HG03066 (cell line): ENCODE data around the gene TPM3.
"Not testable (repeated sequence)": the region's sequence is repeated elsewhere in the genome, so short reads cannot be mapped to it uniquely, and the experiment has no call there.

Experiments used
- ATAC-seq: cut with Tn5 transposase; IDR thresholded peaks from one replicate; pipeline ENCODE4 v1.9.1; 2021; ENCODE audit warnings: low read depth; ENCODE audit not compliant: unreplicated experiment

The TPM3 gene

DNA sequence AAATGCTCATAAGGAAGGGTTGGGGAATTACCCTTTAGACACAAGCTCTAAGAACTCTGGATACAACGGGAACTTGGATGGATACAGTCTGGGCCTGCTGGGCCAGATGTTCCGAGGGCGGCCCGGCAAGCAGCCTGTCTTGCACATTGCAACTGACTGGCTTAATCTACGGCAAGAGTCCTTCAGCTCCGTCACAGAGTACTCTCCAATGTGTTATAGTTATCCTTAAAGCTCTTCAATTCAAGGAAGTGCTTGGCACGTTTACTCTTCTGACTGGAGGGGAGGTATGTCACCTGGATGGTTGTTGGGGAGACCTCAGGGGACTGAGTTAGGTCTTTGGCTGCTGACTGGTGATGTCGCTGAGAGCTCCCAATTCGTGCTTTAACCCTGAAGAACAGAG lies 15.4 kb upstream of the TPM3 start:
- no peak for ATAC-seq

DNA sequence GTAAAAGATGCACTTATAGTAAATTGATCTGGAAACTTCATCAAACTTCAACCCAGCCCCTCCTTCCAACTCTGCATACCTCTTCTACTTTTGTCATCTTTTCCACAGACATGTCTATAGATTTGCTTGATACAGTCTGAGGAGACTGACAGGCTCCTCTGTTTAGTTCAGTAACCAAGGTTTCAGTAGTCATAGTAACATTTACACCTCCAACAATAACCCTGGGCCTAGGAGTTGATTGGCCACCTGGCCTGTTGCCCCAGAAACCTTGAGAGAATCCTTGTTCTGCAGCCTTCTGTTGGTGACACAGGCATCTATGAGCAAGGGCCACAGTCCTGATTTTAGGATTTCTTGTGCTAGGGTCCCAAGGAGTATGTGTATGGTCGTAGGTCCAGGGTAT lies 14.3 kb upstream of the TPM3 start, which contains the start of gene CFAP141:
Gene CFAP141 (minus strand): TSS at position 138 of the 400 bp plus-strand sequence. CDS start 26 bp downstream, at position 112.
- no peak for ATAC-seq

DNA sequence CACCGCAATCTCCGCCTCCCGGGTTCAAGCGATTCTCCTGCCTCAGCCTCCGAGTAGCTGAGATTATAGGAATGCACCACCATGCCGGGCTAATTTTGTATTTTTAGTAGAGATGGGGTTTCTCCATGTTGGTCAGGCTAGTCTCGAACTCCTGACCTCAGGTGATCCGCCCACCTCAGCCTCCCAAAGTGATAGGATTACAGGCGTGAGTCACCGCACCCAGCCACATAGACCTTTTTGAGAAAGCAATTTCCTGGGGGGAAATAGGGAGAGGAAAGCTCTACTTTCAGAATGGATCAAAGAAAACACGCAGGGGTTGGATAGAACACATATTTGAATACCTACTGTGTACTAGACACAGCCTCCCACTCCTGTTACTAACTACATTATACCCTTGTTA lies 13.9 kb upstream of the TPM3 start:
- ATAC-seq = not testable (repeated sequence)

DNA sequence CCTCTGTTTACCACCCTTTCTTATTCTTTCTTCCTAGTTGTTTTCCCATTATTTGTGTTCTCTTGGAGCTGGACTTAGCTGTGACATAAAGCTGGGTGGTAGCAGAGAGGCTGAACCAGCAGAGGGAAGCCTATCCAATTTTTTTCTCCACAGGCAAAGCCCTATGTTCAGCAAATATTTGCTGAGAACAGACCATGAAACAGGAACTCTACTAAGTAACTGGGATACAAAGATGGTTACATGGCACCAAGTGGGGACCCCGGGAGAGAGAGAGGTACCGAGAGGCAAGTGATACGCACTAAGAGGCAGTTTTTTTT lies 7.6 kb upstream of the TPM3 start:
- no peak for ATAC-seq

DNA sequence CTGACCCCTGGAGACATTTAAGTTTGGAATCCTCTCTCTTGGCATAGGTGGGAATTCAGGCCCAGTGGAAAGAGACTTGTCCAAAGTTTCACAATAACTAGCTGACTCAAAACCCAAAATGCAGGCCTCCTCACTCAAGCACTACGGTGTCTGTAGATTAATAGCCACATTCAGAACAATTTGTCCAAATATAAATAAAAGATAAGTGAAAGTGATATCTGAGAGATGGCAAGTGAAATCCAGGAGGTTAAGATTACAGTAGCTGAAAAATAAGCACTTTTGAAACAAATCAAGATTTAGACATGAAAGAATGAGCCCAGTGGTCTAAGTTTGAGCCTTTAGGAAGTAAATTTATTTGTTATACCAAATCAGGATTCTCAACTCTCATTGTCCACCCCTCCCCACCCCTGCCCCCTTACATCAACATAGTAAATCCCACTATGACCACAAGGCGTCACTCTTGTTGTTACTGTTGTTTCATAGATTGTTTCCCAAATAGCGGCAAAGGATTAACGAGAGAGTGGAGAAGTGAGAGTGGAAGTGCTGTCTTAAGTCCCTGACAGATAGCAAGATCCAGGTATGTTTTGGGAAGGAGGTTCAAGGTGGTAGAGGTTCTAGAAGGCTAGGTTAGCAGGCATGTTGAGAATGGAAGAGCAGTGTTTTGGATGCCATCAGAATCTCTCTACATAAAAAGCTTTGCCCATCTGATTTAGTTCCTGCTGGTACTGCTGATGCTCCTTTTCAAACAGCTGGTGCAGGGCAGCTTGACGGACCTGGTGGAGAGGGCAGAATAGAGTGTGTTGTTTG lies 7.1 kb upstream of the TPM3 start:
- ATAC-seq = no peak

DNA sequence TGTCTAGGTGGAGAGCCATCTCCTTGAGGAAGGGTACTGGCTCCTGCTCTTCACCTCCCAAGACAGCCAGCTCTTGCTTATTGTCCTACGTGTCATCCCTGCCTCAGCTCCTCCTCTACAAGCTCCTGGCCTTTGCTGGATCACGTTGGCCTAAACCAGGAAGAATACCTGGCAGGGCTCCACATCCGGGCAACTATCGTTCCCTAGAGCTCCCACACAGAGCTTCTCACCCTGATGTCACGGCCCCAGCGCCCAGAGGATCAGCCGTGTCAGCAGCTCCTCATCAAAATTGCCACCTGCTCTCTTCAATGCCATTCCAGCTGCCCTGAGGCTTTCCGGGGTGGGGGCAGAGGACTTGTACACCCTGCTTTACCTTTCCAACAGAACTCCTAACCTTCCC lies 1.9 kb upstream of the TPM3 start:
- ATAC-seq = no peak

DNA sequence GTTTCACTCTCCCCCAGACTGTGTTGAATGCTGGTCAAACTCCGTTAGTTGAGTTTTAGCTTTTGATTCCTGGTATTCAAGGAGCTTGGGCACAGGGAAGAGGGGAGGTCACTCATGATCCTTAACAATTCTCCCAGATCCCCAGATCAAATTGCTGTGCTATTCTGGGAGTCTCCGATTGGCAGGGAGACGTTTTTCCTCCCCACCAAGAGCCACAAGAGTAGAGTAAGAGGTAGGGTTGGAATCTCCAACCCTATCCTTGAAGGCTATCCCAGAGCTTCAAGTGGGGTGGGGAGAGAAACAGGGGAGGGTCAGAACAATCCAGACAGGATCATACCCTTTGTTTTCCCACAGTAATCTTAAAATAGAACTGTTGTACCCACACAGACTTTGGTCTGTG lies 576 bp upstream of the TPM3 start:
- ATAC-seq = no peak

DNA sequence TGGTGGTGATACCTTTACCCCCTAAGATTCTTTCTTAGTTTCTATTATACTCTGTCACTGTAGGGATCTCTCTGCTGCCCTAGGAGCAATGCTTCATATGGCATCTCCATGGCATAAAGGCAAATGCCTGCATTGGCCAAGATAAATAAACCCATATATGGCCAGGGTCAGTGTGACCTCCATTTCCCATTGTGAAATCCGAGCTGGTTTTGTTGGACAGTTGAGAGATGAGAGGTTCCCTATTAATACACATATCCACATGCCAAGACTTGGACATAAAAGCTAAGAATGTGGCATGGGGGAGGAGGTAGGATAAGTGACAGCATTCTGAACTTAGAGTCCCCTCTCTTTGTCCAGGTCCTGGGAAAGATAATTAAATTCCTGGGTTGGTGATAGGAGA lies 1.4 kb downstream of the TPM3 start:
- no peak for ATAC-seq

DNA sequence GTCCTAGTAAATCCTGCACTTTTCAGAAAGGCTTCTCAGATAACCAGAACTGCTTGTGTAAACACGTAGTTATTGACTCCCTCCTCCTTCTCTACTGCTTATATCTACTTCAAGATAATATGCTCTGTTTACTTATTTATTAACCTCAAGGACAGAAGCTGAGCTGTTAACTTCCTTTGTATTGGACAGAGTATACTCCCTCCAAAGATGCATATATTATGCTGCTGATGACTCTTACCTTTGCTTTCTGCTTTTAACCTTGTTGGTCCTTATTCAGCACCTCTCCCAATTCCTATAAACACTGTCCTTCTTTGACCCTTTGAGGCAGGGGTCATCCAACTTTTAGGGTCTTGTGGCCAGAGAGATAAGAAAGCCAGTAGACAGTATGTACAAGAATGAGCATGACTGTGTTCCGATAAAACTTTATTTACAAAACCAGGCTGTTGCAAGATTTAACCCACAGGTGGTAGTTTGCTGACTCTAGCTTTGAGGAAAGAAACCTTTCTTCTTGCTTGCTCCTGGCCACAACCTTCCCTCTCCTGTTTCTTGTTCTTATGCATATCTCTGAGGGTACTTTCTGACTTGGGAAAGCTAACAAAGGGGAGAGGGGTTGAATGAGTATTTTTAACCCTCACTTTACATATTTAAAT lies 4.9 kb downstream of the TPM3 start:
- ATAC-seq = no peak

DNA sequence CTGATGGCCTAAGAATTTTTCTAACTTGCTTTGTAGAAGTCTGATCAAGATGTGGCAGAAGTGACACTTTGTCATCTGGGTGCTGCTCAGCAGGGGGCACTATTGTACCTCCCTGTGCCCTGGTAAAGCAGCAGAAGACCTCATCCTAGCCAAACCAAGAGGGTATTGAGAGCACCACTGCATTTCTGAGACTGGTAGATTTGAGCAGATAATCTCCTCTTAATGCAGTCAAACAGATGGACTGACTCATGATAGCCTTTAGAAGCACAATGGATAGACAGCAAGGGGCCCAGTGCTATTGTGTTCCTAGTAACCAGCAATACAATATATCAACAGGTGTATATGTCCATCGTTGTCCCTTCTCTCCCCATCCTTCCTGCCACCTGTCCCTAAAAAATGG lies 5.7 kb downstream of the TPM3 start:
- no peak for ATAC-seq

DNA sequence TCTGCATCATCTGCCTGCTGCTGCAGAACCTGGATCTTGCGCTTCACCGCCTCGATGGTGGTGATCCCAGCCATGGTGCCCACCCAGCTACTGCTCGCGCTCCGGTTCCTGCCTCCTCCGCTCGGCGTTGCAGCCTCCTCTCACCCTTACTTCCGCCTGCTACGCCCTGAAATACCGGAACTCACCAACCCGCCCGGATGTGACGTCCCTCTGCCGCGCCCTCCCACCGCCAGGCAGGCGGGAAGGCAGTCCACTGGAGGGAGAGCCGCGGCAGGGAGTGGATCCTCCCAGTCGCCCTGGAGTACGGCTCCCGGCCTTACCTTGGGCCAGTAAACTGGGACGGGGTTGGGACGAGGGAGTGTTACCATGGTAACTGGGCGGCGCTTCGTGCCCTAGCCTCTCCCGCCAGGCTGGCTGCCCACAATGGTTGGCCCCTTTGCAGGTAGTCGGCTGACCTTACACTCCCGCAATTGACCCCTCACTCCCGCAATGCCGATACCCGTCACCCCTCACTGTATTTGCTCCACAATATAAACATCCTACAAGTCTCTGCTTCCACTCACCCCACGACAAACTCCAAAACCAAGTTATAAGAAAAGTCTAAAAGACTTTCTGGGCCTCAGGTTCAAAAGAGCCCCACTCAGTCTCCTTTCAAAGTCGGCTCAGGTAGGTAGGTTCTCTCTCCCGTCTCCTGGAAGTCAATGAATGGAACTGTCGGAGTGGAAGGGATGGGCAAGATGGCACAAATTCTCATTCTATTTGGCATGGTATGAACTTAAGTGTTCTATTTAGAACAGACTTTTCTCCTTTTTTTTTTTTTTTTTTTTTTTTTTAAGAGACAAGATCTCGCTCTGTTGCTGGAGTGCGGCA lies 8.6 kb downstream of the TPM3 start:
- ATAC-seq = peak; percentile 82

DNA sequence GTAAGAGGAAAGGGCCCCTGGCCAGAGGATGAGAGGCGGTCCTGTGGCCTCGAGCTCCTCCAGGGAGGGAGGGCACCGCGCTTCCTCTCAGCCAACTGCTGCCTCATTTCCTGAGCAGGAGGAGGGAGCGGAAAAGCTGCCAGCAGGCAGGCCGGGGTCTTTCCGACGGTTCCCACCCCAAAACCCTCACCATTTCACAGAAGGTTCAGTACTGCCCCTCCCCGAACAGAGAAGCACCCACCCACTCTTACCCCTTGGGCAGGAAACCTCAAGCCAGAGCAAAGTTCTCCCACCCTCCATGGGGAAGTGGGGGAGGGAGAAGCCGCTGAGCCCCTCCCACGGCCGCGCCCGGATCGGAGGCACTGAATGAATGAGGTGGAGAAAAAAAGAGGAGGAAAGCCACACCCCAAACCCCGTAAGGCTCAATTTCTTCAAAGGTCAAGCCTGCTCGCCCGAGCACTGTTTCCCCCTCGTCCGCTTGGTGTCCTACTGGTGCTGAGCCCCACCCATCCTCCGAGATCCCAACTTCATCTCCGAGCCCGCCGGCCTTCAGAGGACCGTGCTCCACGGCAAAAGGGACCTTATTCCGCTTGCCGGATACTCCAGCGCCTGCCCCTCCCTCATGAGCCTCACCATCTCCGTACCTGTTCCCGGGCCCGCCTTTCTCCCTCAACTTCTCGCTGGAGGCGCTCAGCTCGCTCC lies 9.4 kb downstream of the TPM3 start:
- peak; percentile 48 for ATAC-seq

DNA sequence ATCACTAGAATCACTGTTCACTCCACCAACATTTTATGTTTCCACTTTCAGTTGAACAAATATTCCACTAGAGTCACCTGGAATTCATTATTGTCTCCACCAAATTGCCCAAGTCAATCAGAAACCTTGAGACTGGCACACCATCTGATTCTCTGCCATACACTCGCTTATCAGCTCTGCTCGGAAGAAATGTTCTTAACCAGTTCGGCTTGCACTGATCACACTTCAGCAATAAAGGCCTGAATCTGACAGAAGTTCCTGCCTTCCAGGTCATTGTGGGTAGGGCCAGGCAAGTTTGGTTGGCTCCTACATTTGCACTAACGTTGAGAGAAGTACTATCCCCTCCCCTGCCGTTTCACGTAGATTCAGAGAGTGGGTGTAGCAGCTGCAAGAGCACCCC lies 10.0 kb downstream of the TPM3 start:
- ATAC-seq = no peak

DNA sequence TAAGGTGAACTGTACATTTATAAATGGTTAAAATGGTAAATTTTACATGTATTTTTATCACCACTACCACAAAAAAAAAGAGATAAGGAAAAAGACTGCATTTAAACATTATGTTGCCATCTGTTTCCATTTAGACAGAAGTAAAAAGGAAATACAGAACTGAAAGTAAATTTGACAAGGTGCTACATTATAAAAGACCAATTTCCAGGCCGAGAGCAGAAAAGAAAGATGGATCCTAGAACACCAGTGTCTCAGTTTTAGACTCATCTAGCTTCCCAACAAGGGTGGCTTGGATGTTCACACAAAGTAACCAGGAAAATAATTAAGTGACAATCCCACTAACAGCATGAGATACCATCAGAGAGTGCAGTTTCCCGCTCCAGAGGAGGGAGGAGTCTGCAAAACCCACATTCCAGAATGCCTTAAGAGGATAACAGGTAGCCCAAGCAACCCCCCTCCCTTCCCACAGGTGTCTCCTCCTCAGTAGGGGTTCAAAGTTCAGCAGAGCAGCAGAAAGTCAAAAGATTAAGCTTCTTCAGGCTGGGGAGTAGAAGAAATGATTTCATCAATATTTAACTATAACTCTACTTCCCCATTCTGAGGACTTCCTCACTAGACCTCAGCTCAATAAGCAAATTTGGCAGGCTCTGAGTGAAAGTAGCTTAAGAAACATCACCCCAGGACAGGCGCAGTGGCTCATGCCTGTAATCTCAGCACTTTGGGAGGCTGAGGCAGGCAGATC lies 11.8 kb downstream of the TPM3 start:
- ATAC-seq = no peak

DNA sequence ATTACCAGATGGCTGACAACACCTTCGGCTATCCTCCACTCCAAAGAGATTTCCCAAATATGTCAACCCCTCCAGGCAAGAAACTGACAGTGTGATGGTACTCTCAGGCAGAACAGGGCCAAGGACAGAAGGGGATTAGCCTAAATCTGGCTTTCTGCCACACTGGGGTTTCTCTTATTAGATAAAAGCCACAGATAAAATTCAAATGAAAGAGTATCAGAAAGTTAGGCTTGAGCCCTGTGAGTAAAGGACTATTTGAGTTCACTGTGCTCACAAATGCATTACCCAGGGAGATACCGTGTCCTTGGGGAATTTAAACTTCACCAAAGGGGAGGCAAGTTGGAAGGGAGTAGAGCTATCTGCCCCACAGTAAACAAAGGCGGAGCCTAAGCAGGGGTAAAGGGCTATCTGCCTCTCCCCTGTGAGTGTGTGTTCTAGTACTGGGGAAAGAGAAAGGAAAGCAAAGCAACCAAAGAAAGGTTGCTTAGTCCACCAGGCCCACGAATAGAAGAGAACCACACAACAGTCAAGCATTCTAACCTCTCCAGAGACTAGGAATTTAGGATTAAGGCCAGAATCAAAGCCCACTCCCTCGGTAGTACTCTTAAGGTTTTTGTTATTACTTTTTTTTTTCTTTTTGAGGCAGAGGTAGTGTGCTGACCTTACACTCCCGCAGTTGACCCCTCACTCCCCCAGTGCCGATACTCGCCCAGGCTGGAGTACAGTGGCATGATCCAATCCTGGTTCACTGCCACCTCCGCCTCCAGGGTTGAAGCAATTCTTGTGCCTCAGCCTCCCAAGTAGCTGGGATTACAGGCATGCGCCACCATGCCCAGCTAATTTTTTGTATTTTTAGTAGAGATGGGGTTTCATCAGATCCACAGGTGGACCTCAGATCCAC lies 12.7 kb downstream of the TPM3 start:
- no peak for ATAC-seq

DNA sequence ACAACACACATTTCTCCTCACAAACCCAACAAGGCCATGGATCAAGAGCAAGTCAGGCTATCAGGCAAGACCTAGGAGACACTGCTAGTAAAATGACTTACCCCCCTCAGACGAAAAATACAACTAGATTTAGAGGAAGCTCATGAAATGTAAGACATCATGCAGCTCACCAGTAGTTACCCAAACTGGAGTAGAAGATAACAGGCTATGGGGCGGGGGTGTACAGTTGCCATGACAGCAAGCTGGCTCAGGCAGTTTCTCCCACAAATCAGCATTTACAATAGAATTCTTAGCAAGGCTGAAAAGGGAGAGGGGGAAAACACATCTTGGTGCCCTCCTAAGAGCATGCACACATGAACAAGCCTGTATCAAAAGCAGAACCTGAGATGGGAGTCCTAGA lies 13.9 kb downstream of the TPM3 start:
- no peak for ATAC-seq

DNA sequence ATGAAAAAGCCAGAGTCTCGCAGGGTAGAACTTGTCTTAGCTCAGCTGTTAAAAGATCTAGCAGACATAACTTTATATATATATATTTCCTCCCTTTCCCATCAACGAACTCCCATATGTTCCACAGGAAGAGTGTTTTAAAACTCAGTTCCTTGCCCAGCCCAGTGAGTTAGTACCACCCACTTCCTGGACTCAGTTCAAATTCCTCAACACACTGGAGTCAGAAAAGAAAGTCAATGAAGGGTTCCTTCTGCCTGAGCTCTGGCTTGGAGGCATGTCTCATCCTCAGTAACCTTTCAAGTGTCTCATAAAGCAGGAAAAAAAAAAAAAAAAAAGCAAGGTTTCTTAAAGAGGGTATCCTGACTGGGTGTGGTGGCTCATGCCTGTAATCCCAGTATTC lies 15.6 kb downstream of the TPM3 start:
- no peak for ATAC-seq

DNA sequence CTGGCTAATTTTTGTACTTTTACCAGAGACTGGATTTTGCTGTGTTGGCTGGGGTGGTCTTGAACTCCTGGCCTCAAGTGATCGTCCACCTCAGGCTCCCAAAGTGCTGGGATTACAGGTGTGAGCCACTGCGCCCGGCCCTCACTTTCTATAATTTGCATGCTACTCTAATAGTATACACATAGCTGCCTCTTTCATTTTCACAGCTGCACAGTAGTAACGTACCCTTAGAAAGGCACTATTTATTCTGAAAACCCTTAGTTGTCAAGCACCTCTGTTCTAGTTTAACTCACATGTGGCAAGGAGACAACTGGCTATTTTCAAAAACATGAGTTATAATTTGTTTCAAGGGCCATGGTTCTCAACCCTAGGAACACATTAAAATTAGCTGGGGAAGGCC lies 17.2 kb downstream of the TPM3 start:
- ATAC-seq = no peak

DNA sequence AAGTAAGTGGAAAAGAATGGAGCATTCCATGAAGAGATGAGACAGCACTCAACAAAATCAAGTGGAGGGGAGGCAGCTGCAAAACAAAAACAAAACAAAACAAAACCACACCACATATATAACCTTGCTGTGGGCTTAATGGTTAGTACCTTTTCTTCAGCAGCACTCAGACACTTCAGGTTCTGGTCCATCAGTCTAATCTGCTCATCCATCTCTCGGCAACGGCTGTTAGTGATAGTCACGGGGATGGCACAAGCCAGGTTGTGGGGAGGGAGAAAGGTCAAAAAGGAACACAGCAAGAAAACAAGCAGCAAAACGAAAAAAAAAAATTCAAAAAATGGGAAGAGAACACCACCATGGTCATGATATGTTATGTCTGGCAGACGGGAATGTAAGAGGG lies 20.0 kb downstream of the TPM3 start:
- ATAC-seq = no peak
